HG02763 (cell line): Measurements from ENCODE around the gene TAGLN.

Experiments
- ATAC-seq: cut with Tn5 transposase; IDR thresholded peaks from one replicate; pipeline ENCODE4 v1.9.1; 2021; ENCODE audit warnings: mild to moderate bottlenecking, moderate library complexity; ENCODE audit not compliant: unreplicated experiment

Gene TAGLN

DNA sequence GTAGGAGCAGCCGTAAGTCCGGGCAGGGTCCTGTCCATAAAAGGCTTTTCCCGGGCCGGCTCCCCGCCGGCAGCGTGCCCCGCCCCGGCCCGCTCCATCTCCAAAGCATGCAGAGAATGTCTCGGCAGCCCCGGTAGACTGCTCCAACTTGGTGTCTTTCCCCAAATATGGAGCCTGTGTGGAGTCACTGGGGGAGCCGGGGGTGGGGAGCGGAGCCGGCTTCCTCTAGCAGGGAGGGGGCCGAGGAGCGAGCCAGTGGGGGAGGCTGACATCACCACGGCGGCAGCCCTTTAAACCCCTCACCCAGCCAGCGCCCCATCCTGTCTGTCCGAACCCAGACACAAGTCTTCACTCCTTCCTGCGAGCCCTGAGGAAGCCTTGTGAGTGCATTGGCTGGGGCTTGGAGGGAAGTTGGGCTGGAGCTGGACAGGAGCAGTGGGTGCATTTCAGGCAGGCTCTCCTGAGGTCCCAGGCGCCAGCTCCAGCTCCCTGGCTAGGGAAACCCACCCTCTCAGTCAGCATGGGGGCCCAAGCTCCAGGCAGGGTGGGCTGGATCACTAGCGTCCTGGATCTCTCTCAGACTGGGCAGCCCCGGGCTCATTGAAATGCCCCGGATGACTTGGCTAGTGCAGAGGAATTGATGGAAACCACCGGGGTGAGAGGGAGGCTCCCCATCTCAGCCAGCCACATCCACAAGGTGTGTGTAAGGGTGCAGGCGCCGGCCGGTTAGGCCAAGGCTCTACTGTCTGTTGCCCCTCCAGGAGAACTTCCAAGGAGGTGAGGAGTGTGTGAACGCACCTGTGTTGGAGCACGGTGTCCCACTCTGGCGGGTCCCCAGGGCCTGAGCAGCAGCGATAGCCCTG lies at the start of gene TAGLN:
TSS of gene TAGLN (plus strand) at position 318 of the 863 bp plus-strand sequence. CDS start 3,644 bp downstream, outside the sequence.
- ATAC-seq, result no peak

DNA sequence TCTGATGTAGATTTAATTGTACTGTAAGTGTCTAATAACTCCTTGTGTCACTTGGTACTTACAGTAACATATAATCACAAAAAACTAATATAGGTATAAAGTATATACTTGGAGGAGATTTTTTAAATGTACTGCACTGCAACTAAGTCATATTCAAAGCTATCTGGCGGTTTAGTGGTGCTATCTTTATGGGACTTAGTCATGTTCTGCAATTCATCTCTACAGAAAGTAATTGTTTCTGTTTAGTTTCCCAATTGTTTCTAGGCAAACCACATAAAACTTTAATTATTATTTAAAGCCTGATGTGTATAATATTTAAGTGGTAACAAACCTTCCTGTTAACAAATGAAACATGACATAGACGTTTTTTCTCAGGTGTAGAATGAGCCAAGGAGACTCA lies 47.1 kb upstream of the TAGLN start:
- no peak for ATAC-seq

DNA sequence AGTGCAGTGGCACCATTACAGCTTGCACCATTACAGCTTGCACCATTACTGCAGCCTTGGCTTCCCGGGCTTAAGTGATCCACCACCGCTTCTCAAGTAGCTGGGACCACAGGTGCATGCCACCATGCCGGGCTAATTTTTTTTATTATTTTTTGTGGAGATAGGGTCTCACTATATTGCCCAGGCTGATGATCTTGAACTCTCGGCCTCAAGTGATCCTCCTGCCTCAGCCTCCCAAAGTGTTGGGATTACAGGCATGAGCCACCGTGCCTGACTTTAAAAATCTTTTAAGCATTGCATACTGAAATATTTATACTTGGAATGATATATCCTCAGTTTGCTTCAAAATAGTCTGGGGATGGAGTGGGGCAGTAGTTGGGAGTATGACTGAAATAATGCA lies 44.7 kb upstream of the TAGLN start:
- no peak for ATAC-seq

DNA sequence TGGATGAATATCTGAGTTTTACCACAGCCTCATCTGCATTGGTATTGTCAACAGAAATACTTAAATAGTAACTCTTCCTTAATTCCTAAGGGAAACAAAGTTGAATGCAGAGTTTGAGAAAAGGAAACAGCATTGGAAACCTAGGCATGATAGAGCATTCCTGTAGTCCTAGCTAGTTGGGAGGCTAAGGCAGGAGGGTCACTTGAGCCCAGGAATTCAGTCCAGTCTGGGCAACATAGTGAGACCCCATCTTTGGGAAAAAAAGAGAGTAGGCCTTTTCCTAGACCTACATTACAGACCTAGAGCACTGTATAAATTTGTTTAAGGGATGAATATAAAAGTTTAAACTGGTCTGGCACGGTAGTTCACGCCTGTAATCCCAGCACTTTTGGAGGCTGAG lies 41.7 kb upstream of the TAGLN start:
- no peak for ATAC-seq

DNA sequence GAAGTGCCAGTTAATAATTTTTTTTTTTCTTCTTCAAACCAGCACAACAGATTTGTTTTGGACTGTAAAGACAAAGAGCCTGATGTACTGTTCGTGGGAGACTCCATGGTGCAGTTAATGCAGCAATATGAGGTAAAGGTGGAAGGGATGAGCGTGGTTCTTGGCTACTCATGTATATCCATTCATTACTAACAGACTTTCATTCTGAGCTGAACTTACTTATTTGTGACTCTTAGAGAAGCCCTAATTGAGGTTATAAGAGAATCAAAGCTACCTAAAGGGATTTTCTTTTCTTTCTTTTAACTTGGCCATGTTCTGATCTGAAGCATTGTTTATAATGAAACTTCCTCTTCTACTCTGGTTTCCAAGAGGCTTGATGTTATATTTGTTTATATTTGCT lies 39.3 kb upstream of the TAGLN start:
- no peak for ATAC-seq

DNA sequence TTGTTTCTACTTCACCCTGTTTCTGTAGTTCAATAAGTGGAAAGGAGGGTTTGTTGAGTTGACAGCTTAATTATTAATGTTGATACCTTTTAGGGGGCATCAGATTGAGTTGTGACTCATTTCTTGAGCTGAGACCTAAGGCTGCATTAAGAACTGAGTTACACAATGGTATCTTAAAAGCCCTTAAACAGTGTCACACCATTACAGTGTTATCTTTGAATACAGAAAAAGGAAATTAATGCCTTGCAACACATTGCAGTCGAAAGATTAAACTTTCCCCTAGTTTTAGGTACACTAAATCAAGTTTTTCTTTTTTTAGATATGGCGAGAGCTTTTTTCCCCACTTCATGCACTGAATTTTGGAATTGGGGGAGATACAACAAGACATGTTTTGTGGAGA lies 38.3 kb upstream of the TAGLN start:
- no peak for ATAC-seq

DNA sequence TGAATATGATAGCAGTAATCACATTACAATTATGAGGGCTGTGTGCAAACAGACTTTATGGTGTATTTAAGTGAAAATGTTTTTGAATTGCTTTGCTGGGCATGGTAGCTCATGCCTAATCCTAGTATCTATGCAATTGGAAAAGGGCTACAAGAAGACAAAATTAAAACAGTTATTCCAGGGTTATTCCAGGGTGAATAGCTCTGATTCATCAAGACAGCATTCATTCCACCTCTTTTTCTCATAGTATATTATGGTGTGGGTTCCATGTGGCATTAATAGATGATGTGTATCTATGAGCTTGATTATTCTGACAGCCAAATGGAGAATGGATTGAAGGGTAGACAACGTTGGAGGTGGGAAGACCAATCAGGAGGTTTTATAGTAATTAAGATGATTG lies 32.7 kb upstream of the TAGLN start:
- ATAC-seq, result no peak

DNA sequence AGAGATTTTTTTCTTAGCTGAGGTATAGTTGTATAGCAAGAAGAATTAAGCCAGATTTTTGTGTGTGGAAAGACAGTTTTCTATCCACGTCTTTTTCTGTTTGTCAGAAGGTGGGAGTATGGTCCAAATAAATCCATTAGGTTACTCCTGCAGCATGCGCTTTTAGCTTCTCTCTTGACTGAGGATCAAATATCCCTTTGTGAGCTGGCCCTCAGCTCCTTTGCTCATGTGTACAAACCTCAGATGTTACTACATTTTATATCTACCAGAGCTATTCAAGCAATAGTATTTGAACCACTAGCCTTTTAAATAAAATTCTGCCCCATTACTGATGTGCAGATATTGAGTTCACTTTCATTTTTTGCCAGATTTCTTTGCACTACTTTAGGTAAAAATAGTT lies 29.4 kb upstream of the TAGLN start:
- ATAC-seq, result no peak

DNA sequence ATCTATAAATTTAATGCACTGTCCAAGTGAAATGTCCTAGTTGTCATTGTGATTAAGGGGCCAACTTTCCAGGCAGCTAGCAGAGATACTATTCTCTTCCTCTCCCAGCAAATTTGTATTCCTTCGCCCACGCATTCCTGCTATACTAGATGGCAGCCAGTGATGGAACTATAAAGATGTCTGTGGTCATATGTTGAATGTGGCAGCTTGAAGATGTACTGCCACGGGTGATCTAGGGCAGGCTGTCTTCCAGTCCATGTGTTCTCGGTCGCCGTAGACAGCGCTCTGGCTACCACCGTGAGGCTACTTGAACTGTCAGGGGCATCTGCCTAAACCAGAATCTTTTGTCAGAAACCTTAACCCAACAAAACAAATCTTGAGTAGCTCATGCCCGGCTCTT lies 29.0 kb upstream of the TAGLN start:
- no peak for ATAC-seq

DNA sequence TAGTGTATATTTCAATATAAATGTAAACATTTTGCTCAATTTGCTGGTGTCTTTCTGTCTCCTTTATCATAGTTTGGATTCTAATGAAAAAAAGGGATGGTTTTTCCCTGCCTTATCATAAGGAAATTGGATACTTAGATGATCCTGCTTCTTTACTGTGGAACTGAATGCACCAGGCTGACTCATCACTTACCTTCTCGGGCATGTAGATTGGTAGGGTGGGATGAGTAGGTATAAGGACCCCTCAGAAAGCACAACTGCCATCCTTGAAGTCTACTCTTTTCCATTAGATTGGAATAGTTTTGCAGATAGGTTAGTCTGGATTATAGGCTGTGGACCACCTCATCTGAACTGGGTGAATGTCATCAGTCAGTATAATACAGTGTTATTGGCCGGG lies 28.2 kb upstream of the TAGLN start:
- no peak for ATAC-seq

DNA sequence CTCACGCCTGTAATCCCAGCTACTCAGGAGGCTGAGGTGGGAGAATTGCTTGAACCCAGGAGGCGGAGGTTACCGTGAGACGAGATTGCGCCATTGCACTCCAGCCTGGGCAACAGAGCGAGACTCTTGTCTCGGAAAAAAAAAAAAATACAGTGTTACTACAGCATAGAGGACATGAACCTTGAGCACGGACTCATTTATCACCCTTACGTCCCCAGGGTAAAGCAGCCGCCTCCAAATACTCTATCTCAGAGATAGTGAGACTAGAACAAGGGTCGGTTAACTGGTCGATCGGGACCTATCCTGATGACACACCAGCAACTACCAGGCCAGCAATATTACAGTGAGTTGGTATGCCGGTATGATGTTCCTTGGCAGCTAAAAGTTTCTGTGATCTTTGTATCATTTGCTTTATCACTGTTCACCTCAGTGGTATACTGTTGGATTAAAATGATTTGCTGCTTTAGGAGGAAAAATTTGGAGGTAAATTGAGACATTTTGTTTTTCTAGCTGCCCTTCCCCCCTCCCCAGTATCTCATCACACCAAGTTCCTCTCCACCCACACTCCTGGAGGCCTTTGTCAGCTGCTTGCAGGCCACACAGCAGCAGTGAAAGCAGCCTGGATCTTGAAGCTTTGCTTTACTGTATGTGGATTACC lies 27.6 kb upstream of the TAGLN start:
- ATAC-seq, result no peak

DNA sequence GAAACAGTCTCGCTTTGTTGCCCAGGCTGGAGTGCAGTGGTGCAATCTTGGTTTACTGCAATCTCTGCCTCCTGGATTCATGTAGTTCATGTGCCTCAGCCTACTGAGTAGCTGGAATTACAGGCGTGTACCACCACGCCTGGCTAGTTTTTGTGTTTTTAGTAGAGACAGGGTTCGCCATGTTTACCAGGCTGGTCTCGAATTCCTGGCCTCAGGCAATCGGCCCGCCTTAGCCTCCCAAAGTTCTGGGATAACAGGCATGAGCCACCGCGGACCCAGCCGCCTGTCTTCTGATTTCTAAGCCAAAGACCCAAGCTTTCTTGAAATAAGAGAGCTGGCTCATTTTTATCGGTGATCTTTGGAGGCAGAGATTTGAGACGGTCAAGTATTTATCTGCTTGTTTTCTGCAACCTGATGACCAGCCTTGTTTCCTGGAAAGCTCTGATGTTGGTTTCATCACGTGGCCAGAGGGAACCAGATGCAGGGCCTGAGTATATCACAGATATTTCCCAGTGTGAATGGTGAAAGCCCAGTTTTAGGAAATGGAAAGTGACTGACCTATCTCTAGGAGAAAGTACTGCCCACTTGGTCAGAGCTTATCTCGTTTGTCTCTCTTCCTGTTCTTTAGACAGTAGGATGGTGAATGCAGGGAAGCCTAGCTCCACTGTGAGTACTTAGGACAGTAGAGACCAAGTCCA lies 26.3 kb upstream of the TAGLN start:
- no peak for ATAC-seq

DNA sequence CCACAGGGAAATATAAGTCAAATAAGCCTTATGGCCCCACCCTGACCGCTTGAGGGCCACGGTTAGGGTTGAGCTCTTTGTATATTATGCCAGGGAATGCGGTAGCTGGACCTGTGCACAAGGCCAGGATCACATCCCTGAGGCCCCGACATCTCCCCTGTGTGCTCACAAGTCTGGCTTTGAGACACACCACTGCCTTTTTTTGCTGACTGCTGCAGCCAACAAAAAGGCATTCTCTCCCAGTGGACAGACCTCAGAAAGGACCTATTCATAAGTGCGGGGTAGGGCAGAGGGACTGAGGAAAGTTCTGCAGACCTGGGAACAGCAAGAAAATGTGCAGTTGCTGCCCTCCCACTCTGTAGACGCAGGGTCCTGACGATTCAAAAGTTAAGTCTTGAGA lies 24.1 kb upstream of the TAGLN start:
- no peak for ATAC-seq

DNA sequence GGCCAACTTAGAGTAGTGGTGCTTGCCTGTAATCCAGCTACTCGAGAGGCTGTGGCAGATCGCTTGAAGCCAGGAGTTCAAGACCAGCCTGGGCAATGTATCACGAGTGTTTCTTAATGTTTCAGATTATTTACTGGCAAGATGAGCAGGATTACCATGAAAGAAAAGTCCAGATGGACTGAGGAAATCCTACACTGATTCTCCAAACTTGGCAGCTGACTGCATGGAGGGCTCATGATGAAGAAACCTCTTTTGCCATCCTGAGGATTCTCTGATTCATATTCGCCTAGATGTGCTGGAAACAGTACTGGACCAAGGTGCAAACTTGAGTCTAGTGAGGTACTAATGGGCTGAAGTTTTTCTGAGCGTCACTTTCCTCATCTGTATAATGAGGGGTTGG lies 23.4 kb upstream of the TAGLN start:
- ATAC-seq, result no peak

DNA sequence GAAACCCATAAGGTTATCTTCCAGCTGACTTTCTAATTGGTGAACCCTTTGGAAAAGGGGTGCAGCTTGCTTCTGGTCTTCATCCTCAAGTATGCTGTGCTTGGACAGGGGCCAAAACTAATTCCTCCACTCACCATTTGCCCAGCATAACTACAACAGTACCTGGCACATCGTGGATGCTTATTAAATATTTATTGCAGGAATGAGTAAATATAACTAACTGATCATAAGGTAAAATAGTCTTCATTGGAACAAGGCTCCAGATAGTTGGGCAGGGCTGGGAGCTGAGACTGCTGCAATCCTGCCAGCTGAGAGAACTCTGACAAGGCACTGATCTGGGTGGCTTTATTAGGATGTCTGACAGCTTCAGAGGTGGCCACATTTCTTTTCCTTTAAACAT lies 23.0 kb upstream of the TAGLN start:
- ATAC-seq, result no peak

DNA sequence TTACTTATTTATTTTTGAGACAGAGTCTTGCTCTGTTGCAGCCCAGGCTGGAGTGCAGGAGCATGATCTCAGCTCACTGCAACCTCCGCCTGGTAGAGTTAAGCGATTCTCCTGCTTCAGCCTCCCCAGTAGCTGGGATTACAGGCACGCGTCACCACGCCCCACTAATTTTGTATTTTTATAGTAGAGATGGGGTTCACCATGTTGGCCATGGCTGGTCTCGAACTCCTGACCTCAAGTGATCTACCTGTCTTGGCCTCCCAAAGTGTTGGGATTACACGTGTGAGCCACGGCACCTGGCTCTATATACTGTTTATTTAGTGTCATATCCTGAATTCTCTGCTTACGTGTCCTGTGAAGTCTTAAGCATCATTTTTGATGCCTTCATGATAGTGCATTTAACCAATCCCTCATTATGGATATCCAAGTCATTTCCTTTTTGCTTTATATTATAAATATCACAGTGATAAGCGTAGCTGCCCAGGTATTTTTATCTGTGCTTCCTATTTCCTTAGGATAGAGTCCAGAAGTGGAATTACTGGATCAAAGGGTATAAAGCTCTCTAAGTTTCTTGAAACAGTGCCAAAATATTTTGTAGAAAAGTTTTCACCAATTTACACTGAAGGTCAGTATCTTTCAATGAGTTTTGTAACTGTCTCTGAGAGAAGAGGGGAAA lies 21.5 kb upstream of the TAGLN start:
- no peak for ATAC-seq

DNA sequence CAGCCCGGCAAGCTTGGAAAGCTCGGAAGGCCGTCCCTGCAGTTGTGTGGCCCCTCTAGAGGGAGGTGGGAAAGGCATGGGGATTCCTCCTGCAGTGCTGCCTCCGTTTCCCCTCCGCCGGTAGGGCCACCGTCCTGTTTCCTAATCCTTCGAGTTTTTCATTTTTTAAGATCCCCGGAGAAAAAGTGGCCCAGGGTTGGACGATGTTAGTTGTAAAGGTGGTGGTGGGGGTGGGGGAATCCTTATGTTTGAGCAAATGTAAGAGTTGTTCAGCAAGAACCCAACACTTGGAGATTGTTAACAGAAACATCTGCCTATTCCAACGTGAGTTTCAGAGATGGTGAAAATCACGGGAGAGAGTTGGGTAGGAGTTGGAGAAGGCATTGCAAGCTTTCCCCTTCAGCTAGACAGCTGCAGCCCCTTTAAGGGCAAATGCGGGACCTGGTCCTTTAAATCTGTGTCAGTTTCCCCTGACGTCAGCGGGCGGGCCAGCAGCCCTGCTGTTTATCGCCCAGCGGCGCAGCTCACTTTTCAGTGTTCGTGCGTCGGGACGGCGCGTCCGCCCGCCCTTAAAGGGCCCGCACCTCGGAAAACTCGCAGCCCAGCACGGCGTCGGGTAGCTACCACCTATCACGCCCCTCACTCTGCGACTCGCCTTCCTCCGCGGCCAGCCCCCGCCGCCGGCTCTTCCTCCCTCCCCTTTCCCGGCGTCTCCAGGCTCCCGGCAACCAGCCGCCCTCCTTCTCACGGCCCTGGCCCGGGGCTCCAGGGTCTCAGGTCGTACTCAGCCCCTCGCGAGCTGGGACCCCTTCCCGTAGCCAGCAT lies 20.7 kb upstream of the TAGLN start, which contains the start of gene SIDT2:
TSS of gene SIDT2 (plus strand) at position 534 of the 825 bp plus-strand sequence. CDS start 521 bp downstream, outside the sequence.
- peak; percentile 89 for ATAC-seq

DNA sequence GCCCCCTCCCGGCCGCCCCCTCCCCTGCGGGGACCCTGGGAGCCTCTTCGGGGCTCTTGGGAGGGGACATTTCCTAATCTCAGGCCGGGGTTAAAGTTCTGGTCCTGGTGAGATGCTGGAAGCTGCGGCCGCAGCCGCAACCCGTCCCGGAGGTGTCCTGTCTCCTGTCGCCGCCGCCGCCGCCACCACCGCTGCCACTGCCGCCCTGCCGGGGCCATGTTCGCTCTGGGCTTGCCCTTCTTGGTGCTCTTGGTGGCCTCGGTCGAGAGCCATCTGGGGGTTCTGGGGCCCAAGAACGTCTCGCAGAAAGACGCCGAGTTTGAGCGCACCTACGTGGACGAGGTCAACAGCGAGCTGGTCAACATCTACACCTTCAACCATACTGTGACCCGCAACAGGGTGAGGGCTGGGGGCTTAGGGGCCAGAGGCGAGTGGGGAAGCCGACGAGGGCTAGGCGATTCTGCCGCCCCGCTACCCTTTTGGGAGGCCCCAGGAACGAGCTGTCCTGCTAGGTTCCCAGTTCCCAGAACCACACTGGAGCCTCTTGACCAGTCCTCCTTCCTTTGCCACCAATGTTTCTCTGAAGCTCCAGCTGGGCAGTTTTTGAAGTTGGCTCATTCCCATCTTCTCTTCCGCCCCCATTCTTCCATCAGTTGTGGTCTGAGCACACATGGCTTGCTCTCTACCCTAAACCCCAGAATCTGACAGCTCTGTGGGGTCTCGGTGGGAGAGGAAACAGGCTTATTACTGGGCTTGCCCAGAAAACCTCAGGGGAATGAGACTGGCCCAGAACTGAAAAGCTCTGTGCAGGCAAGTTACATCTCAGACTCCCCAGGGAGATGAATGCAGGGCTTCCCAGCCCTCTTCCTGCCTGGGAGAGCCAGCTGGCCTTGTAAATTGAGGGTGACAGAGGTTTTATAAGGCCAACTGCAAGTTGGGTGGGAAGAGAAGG lies 19.8 kb upstream of the TAGLN start:
- ATAC-seq, result peak; percentile 23

DNA sequence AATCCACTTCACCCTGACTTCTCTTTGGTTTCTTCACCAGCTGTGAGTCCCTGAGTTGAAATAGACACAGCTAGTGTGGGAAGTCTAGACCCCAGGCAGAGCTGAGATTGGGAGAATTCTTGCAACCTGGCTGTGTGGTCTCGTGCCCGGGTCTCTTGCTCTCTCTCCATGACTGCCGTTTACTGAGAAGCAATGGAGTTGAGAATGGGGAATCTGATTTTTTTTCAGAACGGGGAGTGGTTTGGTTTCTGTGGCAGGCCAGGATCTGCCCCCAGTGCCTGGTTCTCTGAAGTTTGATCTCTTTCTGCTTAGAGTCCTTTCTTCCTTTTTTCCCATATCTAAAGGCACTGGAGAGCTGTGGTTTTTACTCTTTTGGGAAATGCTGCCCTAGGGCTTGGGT lies 19.1 kb upstream of the TAGLN start:
- no peak for ATAC-seq
